ENCODE results near the gene CAMKK1. TPM values are rescaled to one million over a fixed set of nuclear protein-coding genes. Genes with fewer than 3 reads are reported as not detected.
A peak's percentile ranks its signal among the peaks of the same experiment; 100 is the strongest.

CAMKK1 gene
- total and polyA plus RNA-seq, 2 donors (not counting 1 experiment from before 2014, with no cell fraction given) = 4.5 to 35.9 TPM

- Mint-ChIP-seq H3K27ac (no peak overlapping the region), H3K9me3 (ENCODE audit: insufficient read depth) (no peaks in the 10 kb centered on the region), H3K4me1 (peaks cover 68% of the 10 kb centered on the region), H3K27me3 (no peaks in the 10 kb centered on the region), H3K4me3 (no peak overlapping the region)
- H3K36me3 ChIP-seq (replicated peaks in 1 of 2; ENCODE audit: control extremely low read depth in 1 of 2, control insufficient read depth in 1 of 2, extremely low read depth in 1 of 2, insufficient read depth in 2 of 2, low read length in 1 of 2) = peaks cover 0 to 1% of the 10 kb centered on the region in 2 experiments
- no peak overlapping the region for H3K4me2 ChIP-seq (replicated peaks; ENCODE audit: low read depth, low read length, poor library complexity, severe bottlenecking)
- H3K79me2 ChIP-seq (ENCODE audit: control insufficient read depth, insufficient read depth, low read length) = peaks cover 29% of the 10 kb centered on the region
- no peak for TF ChIP-seq CTCF (IDR thresholded peaks at IDR 0.05)
- 91% methylated on average over 20 of the region's 22 CpGs for WGBS (ENCODE audit: insufficient coverage)
- no peaks in the 10 kb centered on the region for H4K20me1 ChIP-seq (ENCODE audit: control insufficient read depth, insufficient read depth, low read length, poor library complexity, severe bottlenecking)
- intact Hi-C loops (cut with micrococcal nuclease) = loop anchor here (10.0 kb wide), 1 partner anchor 364 kb away; the partner anchor contains the start of gene TRPV3
- H3K27ac ChIP-seq (ENCODE audit: low read length in 2 of 2) = no peak overlapping the region
- DNase-seq = no peak
- no peak overlapping the region for H3K9ac ChIP-seq (ENCODE audit: low read length)
- POLR2A ChIA-PET = interaction anchor here (1.6 kb wide), 1 partner anchor 43 kb away, joined by 3 read pairs; no protein-coding TSS in a partner anchor
- no peak overlapping the region for H3K4me3 ChIP-seq (ENCODE audit: control extremely low read depth in 1 of 5, extremely low read depth in 1 of 5, insufficient read depth in 1 of 5, low read depth in 2 of 5, low read length in 4 of 5)
- peaks cover 0 to 3% (median 0%) of the 10 kb centered on the region in 3 donors for H3K9me3 ChIP-seq (ENCODE audit: control extremely low read depth in 1 of 3, control insufficient read depth in 2 of 3, insufficient read depth in 1 of 3, low read length in 2 of 3)
- no peak overlapping the region for H2AFZ ChIP-seq (ENCODE audit: insufficient read depth, low read depth, low read length, poor library complexity, severe bottlenecking)
- H3K27me3 ChIP-seq (replicated peaks in 1 of 4; ENCODE audit: control extremely low read depth in 1 of 4, control insufficient read depth in 3 of 4, insufficient read depth in 4 of 4, low read length in 3 of 4) = no peaks in the 10 kb centered on the region
- no peak for ATAC-seq (ENCODE audit: low read depth)
- H3K4me1 ChIP-seq (ENCODE audit: control insufficient read depth in 2 of 2, insufficient read depth in 2 of 2, low read length in 2 of 2) = peaks cover 41 to 66% of the 10 kb centered on the region in 2 donors
- CTCF ChIA-PET = no interaction called here
These were observed 26.3 kb upstream of the CAMKK1 start for GRCh38 chr17:3919123-3919624.

GRCh38 chr17:3918372-3919122 lies 25.7 kb upstream of the CAMKK1 start:
- H2AFZ ChIP-seq (ENCODE audit: insufficient read depth, low read depth, low read length, poor library complexity, severe bottlenecking) = no peak overlapping the region
- H3K79me2 ChIP-seq (ENCODE audit: control insufficient read depth, insufficient read depth, low read length) = peaks cover 32% of the 10 kb centered on the region
- H3K9ac ChIP-seq (ENCODE audit: low read length) = no peak overlapping the region
- H3K4me2 ChIP-seq (replicated peaks; ENCODE audit: low read depth, low read length, poor library complexity, severe bottlenecking) = no peak overlapping the region
- no peaks in the 10 kb centered on the region for H3K27me3 ChIP-seq (replicated peaks in 1 of 4; ENCODE audit: control extremely low read depth in 1 of 4, control insufficient read depth in 3 of 4, insufficient read depth in 4 of 4, low read length in 3 of 4)
- H3K4me1 ChIP-seq (ENCODE audit: control insufficient read depth in 2 of 2, insufficient read depth in 2 of 2, low read length in 2 of 2) = peaks cover 46 to 73% of the 10 kb centered on the region in 2 donors
- CTCF ChIA-PET = no interaction called here
- H3K36me3 ChIP-seq (replicated peaks in 1 of 2; ENCODE audit: control extremely low read depth in 1 of 2, control insufficient read depth in 1 of 2, extremely low read depth in 1 of 2, insufficient read depth in 2 of 2, low read length in 1 of 2) = no peaks in the 10 kb centered on the region
- Mint-ChIP-seq H3K4me1 (peaks cover 68% of the 10 kb centered on the region), H3K27ac (peak overlapping the region; percentile 61), H3K4me3 (peak overlapping the region; percentile 59), H3K27me3 (no peaks in the 10 kb centered on the region), H3K9me3 (ENCODE audit: insufficient read depth) (no peaks in the 10 kb centered on the region)
- intact Hi-C loops (cut with micrococcal nuclease) = loop anchor here (10.0 kb wide), 1 partner anchor 364 kb away; the partner anchor contains the start of gene TRPV3
- WGBS (ENCODE audit: insufficient coverage) = 71% methylated on average over 8 of the region's 8 CpGs
- no peak for ATAC-seq (ENCODE audit: low read depth)
- H3K27ac ChIP-seq (ENCODE audit: low read length in 2 of 2) = no peak overlapping the region
- no peak overlapping the region for H3K4me3 ChIP-seq (ENCODE audit: control extremely low read depth in 1 of 5, extremely low read depth in 1 of 5, insufficient read depth in 1 of 5, low read depth in 2 of 5, low read length in 4 of 5)
- peaks cover 0 to 3% (median 0%) of the 10 kb centered on the region in 3 donors for H3K9me3 ChIP-seq (ENCODE audit: control extremely low read depth in 1 of 3, control insufficient read depth in 2 of 3, insufficient read depth in 1 of 3, low read length in 2 of 3)
- no peak for DNase-seq
- POLR2A ChIA-PET = no interaction called here
- TF ChIP-seq EZH2 (IDR thresholded peaks at IDR 0.05; ENCODE audit: borderline replicate concordance, insufficient read depth, low read depth, low read length, poor library complexity, severe bottlenecking) = no peak
- TF ChIP-seq CTCF (IDR thresholded peaks at IDR 0.05) = no peak
- no peaks in the 10 kb centered on the region for H4K20me1 ChIP-seq (ENCODE audit: control insufficient read depth, insufficient read depth, low read length, poor library complexity, severe bottlenecking)

Measured in B cell (primary cell).